Measurements from ENCODE around the gene TEKT3.

The TEKT3 gene

DNA sequence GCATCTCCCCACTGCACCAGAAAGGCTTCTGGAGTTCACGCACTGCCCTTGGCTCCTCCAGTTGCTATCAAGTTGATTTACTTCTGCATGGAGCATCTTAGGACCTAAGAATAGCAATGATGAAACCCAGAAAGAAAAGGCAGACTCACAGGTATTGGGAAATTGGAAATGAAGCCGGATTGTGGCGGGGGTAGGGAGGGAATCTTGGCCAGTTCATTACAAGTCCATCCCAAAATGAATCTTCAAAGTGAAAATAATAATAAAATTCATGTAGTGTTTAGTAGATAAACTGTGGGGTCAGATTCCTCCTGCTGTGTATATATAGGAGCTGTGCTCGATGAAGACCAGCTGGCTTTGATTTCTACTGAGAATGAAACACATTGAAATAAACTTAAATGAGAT lies 33.7 kb downstream of the TEKT3 start:
- Histone ChIP-seq H3K9me2 (ENCODE audit: low read depth, low read length) (no peaks in the 10 kb centered on the region), H3K4me2 (ENCODE audit: low read length) (no peak overlapping the region), H3K4me3 (ENCODE audit: low read depth, low read length, poor library complexity, severe bottlenecking) (no peak overlapping the region), H3F3A (ENCODE audit: insufficient read depth, low read length) (no peaks in the 10 kb centered on the region), H3K4me1 (ENCODE audit: insufficient read depth, low read length, severe bottlenecking) (no peaks in the 10 kb centered on the region), H3K27ac (ENCODE audit: low read depth, low read length, poor library complexity, severe bottlenecking) (no peak overlapping the region), H3K9me3 (ENCODE audit: low read length) (no peaks in the 10 kb centered on the region), H3K36me3 (ENCODE audit: insufficient read depth, low read length) (no peaks in the 10 kb centered on the region), H3K79me2 (ENCODE audit: insufficient read depth, low read length) (no peaks in the 10 kb centered on the region), H3K9ac (ENCODE audit: low read length) (no peak overlapping the region), H3K27me3 (ENCODE audit: insufficient read depth, low read length) (no peaks in the 10 kb centered on the region; the same call in 1 of the 2 replicates), H4K20me1 (ENCODE audit: insufficient read depth, low read length) (no peaks in the 10 kb centered on the region), H2AFZ (ENCODE audit: low read length) (no peak overlapping the region)
- no peak for TF ChIP-seq EZH2 (IDR thresholded peaks at IDR 0.05; ENCODE audit: borderline replicate concordance, low read length)
- TF ChIP-seq, protein P1, sequence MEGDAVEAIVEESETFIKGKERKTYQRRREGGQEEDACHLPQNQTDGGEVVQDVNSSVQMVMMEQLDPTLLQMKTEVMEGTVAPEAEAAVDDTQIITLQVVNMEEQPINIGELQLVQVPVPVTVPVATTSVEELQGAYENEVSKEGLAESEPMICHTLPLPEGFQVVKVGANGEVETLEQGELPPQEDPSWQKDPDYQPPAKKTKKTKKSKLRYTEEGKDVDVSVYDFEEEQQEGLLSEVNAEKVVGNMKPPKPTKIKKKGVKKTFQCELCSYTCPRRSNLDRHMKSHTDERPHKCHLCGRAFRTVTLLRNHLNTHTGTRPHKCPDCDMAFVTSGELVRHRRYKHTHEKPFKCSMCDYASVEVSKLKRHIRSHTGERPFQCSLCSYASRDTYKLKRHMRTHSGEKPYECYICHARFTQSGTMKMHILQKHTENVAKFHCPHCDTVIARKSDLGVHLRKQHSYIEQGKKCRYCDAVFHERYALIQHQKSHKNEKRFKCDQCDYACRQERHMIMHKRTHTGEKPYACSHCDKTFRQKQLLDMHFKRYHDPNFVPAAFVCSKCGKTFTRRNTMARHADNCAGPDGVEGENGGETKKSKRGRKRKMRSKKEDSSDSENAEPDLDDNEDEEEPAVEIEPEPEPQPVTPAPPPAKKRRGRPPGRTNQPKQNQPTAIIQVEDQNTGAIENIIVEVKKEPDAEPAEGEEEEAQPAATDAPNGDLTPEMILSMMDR (IDR thresholded peaks at IDR 0.05; ENCODE audit: low read length) = no peak

- Histone ChIP-seq H2AFZ (ENCODE audit: low read length) (no peak overlapping the region), H3K36me3 (ENCODE audit: insufficient read depth, low read length) (no peaks in the 10 kb centered on the region), H3K9me2 (ENCODE audit: low read depth, low read length) (no peaks in the 10 kb centered on the region), H3K4me1 (ENCODE audit: insufficient read depth, low read length, severe bottlenecking) (no peaks in the 10 kb centered on the region), H3K4me2 (ENCODE audit: low read length) (no peak overlapping the region), H3F3A (ENCODE audit: insufficient read depth, low read length) (no peaks in the 10 kb centered on the region), H3K27me3 (ENCODE audit: insufficient read depth, low read length) (no peaks in the 10 kb centered on the region), H3K79me2 (ENCODE audit: insufficient read depth, low read length) (no peaks in the 10 kb centered on the region), H3K9ac (ENCODE audit: low read length) (no peak overlapping the region), H3K9me3 (ENCODE audit: low read length) (no peaks in the 10 kb centered on the region), H4K20me1 (ENCODE audit: insufficient read depth, low read length) (no peaks in the 10 kb centered on the region), H3K27ac (ENCODE audit: low read depth, low read length, poor library complexity, severe bottlenecking) (no peak overlapping the region), H3K4me3 (ENCODE audit: low read depth, low read length, poor library complexity, severe bottlenecking) (no peak overlapping the region)
- TF ChIP-seq EZH2 (IDR thresholded peaks at IDR 0.05; ENCODE audit: borderline replicate concordance, low read length) = no peak
- TF ChIP-seq, protein P1 (IDR thresholded peaks at IDR 0.05; ENCODE audit: low read length) = no peak
Observed at GRCh38 chr17:15303851-15304250, 37.5 kb downstream of the TEKT3 start.

DNA sequence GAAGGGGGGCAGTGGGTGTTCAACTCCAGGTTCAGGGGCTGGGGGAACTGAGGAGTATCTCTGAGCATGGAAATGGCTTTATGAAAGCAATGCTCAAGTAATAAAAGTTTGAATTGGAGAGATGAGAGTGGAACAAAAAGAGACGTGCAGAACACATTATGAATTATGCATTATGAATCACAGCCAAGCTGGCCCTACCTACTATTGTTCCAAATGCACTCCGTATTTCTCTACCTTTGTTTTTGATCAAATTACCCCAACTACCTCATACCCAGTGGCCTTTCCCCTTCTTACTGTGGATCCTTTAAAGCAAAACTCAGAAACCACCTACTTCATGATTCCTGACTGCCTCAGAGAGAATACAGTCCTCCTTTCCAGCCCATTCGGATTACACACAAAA lies 38.1 kb downstream of the TEKT3 start:
- no peaks in the 10 kb centered on the region for H3K9me3 ChIP-seq (ENCODE audit: low read length)
- no peak overlapping the region for H3K9ac ChIP-seq (ENCODE audit: low read length)
- H3K4me1 ChIP-seq (ENCODE audit: insufficient read depth, low read length, severe bottlenecking) = no peaks in the 10 kb centered on the region
- H4K20me1 ChIP-seq (ENCODE audit: insufficient read depth, low read length) = no peaks in the 10 kb centered on the region
- H3K9me2 ChIP-seq (ENCODE audit: low read depth, low read length) = no peaks in the 10 kb centered on the region
- TF ChIP-seq, protein P1 (IDR thresholded peaks at IDR 0.05; ENCODE audit: low read length) = no peak
- no peak for TF ChIP-seq EZH2 (IDR thresholded peaks at IDR 0.05; ENCODE audit: borderline replicate concordance, low read length)
- H3K4me2 ChIP-seq (ENCODE audit: low read length) = no peak overlapping the region
- no peaks in the 10 kb centered on the region for H3K79me2 ChIP-seq (ENCODE audit: insufficient read depth, low read length)
- H3F3A ChIP-seq (ENCODE audit: insufficient read depth, low read length) = no peaks in the 10 kb centered on the region
- no peak overlapping the region for H2AFZ ChIP-seq (ENCODE audit: low read length)
- H3K27ac ChIP-seq (ENCODE audit: low read depth, low read length, poor library complexity, severe bottlenecking) = no peak overlapping the region
- H3K4me3 ChIP-seq (ENCODE audit: low read depth, low read length, poor library complexity, severe bottlenecking) = no peak overlapping the region
- H3K27me3 ChIP-seq (ENCODE audit: insufficient read depth, low read length) = no peaks in the 10 kb centered on the region
- H3K36me3 ChIP-seq (ENCODE audit: insufficient read depth, low read length) = no peaks in the 10 kb centered on the region
